Fibroblast of lung (primary cell): ENCODE results near the gene PCAT7.

Experiments
- EZH2 ChIP-seq: IDR thresholded peaks from 2 replicates; pipeline ENCODE4 v1.5.1; 2012; ENCODE audit warnings: low read length, control low read depth, mild to moderate bottlenecking; ENCODE audit errors: missing control alignments
- TF ChIP-seq, protein P1 (sequence below), 2 donors: IDR thresholded peaks in 1 of 2; conservative IDR thresholded peaks in 1 of 2; 1 replicate in 1 of 2; 2 replicates in 1 of 2; pipeline ENCODE4 v1.5.1; 2011 to 2012; ENCODE audit warnings: low read length in 2 of 2, control low read depth in 1 of 2, inconsistent platforms in 1 of 2, low read depth in 1 of 2, mild to moderate bottlenecking in 1 of 2

DNA sequence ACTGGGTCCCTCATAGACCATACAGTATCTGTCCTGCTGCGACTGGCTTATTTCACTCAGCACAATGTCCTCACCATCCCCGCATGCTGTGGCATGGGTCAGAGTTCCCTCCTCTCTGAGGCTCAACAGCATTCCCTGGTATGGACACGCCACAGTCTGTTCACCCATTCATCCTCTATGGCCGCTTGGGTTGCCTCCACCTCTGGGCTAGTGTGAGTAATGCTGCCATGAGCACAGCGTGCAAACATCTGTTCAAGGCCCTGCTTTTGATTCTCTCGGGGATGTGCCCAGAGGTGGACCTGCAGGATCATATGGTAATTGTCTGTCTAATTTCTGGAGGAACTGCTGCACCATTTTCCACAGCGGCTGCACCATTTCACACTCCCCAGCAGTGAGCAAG lies 44.2 kb downstream of the PCAT7 start:
- TF ChIP-seq, protein P1, sequence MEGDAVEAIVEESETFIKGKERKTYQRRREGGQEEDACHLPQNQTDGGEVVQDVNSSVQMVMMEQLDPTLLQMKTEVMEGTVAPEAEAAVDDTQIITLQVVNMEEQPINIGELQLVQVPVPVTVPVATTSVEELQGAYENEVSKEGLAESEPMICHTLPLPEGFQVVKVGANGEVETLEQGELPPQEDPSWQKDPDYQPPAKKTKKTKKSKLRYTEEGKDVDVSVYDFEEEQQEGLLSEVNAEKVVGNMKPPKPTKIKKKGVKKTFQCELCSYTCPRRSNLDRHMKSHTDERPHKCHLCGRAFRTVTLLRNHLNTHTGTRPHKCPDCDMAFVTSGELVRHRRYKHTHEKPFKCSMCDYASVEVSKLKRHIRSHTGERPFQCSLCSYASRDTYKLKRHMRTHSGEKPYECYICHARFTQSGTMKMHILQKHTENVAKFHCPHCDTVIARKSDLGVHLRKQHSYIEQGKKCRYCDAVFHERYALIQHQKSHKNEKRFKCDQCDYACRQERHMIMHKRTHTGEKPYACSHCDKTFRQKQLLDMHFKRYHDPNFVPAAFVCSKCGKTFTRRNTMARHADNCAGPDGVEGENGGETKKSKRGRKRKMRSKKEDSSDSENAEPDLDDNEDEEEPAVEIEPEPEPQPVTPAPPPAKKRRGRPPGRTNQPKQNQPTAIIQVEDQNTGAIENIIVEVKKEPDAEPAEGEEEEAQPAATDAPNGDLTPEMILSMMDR (conservative IDR thresholded peaks at IDR 0.05 in 1 of 2, IDR thresholded peaks at IDR 0.05 in 1 of 2; ENCODE audit: low read depth in 1 of 2, low read length in 2 of 2) = no peak
- no peak for TF ChIP-seq EZH2
